HG02610 (cell line): ENCODE results near the gene PCDHB9.
"Not testable (repeated sequence)": the region's sequence is repeated elsewhere in the genome, so short reads cannot be mapped to it uniquely, and the experiment has no call there.

Experiments used
- ATAC-seq: cut with Tn5 transposase; IDR thresholded peaks from one replicate; pipeline ENCODE4 v1.9.1; 2021; ENCODE audit warnings: mild to moderate bottlenecking, moderate library complexity; ENCODE audit not compliant: unreplicated experiment

Gene PCDHB9

GRCh38 chr5:141234109-141234667 lies 47.2 kb downstream of the PCDHB9 start:
- ATAC-seq = no peak

- ATAC-seq = not testable (repeated sequence)
Observed at GRCh38 chr5:141235922-141236321, 49.0 kb downstream of the PCDHB9 start.

GRCh38 chr5:141236516-141237313 lies 49.8 kb downstream of the PCDHB9 start:
- ATAC-seq = no peak
